A549 treated with dexamethasone at 1 μM for 4 hours (cell line): ENCODE measurements around the gene ZNF76. TPM values are rescaled to one million over a fixed set of nuclear protein-coding genes. Genes with fewer than 3 reads are reported as not detected.

Experiments used
- total RNA-seq: library from RNA; stranded (reverse); fragments of 200-300 nt; extraction: Qiagen RNA extraction; gene quantifications from 5 replicates; pipeline ENCODE4 v1.2.3, GENCODE V29; 2022

ZNF76 gene
- 6.4 to 10.3 TPM (median 9.3 TPM) in 5 replicates for total RNA-seq

GRCh38 chr6:35259194-35259947 lies at the start of gene ZNF76:
ZNF76 (plus strand) TSS chr6:35259735; CDS start chr6:35281152, 21,417 bp downstream.

DNA sequence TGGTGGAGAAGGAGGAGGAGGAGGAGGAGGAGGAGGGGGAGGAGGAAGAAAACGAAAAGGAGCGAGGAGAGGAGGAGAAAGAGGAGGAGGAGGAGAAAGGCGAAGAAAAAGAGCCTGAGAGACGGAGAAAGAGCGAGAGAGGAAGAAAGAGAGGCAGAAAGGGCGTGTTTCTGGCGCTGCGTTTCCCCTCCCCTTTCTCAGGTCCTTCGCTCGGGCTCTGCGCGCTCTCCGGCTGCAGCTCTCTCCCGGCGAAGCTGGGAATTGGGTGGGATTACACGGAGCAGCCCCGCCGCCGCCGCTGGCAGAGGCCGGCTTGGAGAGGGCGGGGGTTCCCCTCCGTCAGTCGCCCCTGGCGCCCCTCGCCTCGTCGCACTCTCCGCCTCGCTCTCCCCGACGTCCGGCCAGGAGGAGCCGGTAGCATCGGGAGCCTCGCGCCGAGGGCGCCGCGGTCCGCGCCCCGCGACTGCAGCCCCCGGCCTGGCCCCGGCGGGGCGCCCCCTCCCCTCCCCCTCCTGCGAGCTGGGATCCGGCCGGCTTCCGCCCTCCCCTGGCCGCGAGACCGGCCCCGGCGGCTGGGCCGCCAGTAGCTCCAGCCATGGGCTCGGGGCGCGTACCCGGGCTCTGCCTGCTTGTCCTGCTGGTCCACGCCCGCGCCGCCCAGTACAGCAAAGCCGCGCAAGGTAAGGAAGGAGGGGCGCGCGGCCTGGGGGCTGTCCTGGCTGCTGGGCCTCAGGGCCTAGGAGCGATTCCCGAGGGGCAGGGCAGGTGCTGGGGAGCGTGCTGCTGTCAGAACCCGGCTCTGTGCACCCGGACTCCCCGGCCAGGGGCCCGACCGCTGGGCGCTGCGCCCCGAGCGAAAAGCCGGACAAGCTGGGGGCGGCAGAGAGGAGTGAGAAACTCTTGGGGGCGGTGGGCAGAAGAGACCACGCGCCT lies 45.4 kb upstream of the ZNF76 start, which contains the start of gene SCUBE3:
Gene SCUBE3 (plus strand): TSS at position 133 of the 933 bp plus-strand sequence. CDS start 463 bp downstream, at position 596.

GRCh38 chr6:35297601-35298481 lies 38.3 kb downstream of the ZNF76 start, which contains the start of gene DEF6:
DEF6 (plus strand) TSS chr6:35297818; CDS start chr6:35297857, 39 bp downstream.

DNA sequence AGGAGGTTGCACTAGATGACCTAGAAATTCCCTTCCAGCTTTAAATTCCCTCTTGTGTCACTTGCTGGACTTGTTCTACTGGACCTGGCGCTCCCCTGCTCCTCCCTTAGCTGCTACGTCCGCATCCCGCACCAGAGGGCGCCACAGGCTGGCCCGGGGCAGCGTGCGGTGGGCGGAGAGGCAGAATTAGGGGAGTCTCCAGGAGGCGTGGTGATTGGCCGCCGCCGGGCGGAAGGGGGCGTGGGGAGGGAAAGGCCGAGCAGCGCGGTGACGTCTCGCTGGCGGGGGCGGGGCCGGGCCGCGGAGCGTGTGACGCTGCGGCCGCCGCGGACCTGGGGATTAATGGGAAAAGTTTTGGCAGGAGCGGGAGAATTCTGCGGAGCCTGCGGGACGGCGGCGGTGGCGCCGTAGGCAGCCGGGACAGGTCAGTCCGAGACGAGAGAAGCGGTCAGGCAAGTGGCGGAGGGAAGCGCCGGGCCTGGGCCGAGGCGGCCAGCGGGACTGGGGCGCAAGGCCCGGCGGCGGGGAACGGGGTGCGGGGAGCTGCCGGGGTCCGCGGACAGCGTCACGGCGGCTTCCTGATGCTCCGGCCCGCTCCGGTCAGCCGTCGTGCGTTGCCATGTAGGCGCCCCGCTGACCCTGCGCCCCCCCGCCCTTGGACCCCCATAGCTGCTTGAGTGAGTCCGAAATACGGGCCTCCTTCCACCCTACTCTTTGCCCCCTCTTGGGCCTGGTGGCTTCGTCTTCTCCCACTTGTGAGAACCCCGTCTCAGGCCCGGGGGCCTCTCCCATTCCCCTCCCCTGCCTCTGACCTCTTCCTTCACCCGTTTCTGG lies 82.9 kb downstream of the ZNF76 start, which contains the start of gene PPARD:
Gene PPARD (plus strand): TSS at position 301 of the 834 bp plus-strand sequence. CDS start 68,530 bp downstream, outside the sequence.

Other genes with a start within 250 kb of the ZNF76 start
- gene TCP11, start 118.4 kb upstream of the ZNF76 start, total RNA-seq, result not detected in 5 replicates
- gene SCUBE3, start 45.8 kb upstream of the ZNF76 start, total RNA-seq, result 0.05 to 0.11 TPM (median 0.06 TPM) in 5 replicates
- 0.05 to 0.06 TPM (median 0.06 TPM) in 3 of 5 replicates, not detected in the others for gene DEF6, start 38.1 kb downstream of the ZNF76 start, total RNA-seq
- gene PPARD, start 82.8 kb downstream of the ZNF76 start, total RNA-seq, result 4.7 to 7.3 TPM (median 6.7 TPM) in 5 replicates
- gene FANCE, start 192.6 kb downstream of the ZNF76 start, total RNA-seq, result 3.1 to 4.1 TPM (median 3.4 TPM) in 5 replicates
- 1,353 to 1,488 TPM (median 1,401 TPM) in 5 replicates for gene RPL10A, start 208.7 kb downstream of the ZNF76 start, total RNA-seq
- gene TEAD3, start 237.3 kb downstream of the ZNF76 start, total RNA-seq, result 5.9 to 8.0 TPM (median 7.2 TPM) in 5 replicates